ENCODE data around the gene H19.

The H19 gene

GRCh38 chr11:1982873-1983600 lies 14.6 kb downstream of the H19 start:
- DNase-seq = no peak

DNA sequence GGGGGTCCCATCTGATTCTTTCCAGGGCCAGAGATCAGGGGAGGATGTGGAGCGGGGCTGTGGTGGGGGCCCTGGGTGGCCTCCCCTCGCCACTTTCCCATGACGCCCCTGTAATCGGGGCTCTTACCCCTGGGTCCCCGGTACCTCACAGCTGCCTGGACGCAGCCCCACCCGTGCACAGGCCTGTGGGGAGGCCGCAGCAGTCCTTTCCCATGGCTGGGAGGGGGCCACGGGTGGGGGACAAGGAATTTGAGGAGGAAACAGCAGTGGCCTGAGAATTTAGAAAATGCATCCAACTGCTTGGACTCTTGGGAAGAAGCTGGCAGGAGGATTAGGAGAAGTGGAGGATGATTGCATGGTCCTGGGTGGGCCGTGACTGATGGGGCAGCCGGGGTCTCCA lies 18.0 kb downstream of the H19 start:
- no peak for DNase-seq

- no peak for DNase-seq
Observed at GRCh38 chr11:1978720-1979473, 18.7 kb downstream of the H19 start.

DNA sequence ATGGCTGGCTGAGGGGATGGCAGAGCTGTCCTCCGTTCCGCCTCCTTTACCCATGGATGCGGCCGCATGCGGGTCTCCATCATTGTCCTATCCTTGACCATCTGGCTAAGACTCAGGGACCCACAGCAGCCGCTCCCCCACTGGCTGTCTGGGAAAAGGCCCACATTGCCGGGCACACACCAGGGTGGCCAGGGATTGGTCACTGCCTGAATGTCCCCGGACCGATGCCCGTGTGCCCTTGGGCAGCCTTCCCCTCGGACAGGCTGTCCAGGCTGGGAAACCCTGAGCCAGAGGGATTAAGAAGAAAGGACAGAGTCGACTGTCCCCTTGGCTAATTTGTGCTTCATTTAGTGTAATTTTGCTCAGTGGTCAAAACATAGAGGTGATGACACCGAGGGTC lies 22.5 kb downstream of the H19 start:
- no peak for DNase-seq

DNA sequence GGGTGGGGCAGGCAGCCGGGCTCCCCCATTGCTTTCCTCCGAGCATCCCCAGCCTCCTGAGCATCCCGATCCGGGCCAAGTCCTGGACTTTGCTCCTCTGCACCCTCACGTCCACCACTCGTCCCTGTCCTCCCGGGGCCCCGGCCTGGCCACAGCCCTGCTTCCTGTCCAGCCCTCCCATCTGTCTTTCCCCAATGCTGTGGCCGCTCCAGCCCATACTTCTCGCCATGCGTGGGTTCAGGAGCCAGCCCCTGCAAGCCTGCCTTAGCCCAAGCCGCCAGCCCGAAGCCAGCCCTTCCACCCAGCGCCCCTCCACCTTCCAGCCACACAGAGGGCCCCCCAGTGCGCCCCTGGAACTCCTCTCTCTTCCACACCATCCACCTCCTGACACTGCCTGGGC lies 26.7 kb downstream of the H19 start:
- DNase-seq = no peak

DNA sequence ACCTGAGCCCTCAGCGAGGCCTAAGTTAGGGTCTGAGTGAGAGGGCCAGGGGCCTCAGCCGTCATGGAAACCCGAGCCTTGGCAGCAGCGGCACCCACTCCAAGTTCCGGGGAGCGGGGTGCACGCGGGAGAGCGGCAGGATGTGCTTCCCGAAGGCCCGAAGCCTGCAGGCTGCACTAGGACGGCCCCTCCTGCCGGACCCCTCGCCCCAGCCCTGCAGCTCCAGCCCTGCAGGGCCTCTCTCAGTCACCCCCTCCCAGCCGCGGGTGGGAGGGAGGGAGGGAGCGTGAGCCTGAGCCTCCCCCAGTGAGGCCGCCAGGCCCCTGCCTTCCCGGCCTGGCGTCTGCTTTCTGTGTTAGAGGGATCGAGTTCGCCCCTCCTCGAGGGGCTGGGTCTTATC lies 27.9 kb downstream of the H19 start:
- DNase-seq = no peak

DNA sequence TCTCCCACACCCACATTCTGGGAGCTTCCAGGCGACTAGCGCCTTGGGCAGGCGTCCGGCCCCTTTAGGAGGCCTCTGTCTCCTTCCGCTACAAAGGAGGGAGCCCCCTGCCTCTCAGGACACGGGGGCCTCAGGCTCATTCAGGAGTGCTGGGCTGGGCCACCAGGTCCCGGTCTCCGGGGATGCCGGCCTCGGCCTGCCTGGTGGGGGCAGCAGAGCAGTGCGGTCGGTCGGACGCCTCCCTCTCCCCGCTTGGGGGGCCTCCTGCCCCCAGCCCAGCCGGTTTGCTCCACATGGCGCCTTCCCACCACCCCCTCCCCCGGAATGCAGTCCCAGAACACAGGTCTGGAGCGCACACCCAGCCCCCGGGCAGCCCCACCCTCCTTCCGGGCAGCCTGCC lies 28.6 kb downstream of the H19 start:
- DNase-seq = no peak

GRCh38 chr11:1968454-1969002 lies 29.1 kb downstream of the H19 start:
- DNase-seq = no peak

- DNase-seq = no peak
Observed at GRCh38 chr11:1967641-1968225, 29.9 kb downstream of the H19 start.

DNA sequence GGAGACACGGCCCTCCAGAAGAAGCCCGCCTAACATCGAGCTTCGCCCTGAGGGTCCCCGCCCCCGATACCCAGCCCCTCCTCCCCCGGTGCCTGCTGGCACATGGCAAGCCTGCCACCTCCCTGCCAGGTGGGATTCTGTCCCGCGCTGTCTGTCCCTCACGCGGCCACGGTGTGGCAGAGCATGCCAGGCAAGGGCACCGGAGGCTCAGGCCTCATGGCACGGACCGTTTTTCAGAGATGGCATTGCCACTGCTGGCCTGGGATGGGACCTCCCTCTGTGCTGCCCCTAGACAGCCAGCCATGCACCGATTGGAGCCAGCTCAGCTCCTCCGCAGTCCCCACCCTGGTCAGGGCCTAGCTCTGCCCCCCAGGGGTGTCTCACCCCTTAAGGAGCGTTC lies 31.1 kb downstream of the H19 start:
- no peak for DNase-seq

- no peak for DNase-seq
Observed at GRCh38 chr11:1964955-1965354, 32.7 kb downstream of the H19 start.

DNA sequence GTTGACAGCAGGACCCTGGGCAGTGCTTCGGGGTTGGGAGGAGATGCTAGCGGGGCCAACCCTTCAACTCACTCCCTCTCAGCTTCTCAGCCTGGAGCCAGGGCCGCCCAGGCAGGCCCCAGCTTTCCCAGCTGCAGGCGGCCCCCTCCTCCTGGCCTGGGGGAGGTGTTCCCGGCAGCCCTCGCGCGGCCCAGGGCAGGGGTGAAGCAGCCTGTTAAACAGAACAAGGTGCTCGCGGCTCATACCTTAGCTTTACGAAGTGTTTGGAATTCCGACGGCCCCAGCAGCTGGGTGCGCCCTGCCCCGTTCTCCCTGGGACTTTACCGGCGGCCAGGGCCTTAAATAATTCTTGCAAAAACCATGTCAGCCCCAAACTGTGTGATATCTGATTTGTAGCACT lies 33.3 kb downstream of the H19 start:
- no peak for DNase-seq

GRCh38 chr11:1963864-1964263 lies 33.8 kb downstream of the H19 start:
- no peak for DNase-seq

DNA sequence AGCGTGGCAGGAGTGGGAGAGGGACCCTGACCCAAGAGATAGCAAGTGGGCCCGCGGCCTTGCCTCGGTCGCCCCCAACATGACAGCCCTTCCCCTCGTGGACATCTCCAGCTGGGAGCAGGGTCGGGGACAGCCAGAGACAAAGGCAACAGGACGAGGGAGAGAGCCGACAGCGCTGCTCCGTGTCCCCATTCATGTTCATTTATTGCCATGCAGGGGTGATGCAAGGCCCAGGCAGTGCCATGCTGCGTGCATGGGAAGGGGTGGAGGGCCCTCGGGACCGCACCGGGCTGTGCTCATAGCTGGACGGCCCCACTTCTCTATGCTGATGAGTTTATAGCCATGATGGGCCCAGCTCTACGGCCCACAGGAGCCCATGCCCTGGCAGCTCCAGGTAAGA lies 37.9 kb downstream of the H19 start:
- no peak for DNase-seq

DNA sequence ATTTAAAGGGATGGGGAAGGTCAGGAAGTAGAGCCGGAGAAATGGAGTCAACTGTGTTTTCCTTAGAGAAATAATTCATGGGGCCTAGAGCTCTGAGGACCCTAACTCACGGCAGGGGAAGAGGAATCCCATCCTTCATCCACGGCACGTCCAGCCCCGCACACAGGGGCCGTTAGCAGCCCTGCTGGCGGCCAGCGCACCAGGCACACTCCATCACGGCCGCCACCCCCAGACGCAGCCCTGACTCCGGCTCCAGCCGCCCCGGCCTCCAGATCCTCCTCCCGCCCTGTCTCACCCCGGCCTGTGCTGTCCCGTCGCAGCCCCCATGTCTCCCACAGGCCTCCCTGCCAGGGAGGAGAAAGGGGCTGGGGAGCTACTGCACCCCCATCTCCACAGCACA lies 39.3 kb downstream of the H19 start:
- no peak for DNase-seq

DNA sequence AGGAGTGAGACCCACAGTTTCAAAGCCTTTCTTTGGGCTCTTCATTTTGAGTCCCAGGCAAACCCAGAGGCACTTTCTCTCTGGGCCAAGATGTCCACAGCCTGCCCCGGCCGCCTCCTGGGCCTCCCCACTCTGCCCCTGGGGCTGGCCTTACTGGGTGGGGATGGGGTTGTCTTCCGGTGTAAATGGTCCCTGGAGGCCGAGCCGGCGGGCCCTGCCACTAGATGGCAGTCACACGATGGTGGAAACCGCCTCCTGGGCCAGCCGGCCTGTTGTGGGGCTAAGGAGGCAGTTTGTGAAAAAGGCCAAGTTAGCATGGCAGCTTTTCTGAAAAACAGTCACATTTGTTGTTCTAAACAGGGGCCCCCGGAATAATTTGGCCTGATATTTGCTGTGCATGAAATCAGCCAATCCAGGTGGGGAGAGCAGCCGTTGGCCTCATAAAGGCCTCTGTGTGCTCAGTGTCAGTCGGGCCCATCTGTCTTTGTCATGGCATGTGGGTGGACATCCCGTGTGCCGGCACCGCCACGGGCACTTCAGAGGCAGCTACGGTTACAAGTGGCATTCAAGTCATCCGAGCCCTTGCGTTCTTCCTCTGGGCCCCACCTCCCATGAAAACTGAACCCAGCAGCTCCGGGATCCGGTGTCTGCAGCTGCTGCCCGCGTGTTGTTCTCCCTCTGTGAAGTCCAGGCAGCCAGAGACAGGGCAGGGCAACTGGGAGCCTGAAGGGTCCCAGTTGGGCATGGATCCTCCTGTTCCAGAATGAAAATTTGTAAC lies 44.0 kb downstream of the H19 start:
- peak; percentile 13 for DNase-seq

GRCh38 chr11:1952806-1953482 lies 44.7 kb downstream of the H19 start:
- DNase-seq = no peak

DNA sequence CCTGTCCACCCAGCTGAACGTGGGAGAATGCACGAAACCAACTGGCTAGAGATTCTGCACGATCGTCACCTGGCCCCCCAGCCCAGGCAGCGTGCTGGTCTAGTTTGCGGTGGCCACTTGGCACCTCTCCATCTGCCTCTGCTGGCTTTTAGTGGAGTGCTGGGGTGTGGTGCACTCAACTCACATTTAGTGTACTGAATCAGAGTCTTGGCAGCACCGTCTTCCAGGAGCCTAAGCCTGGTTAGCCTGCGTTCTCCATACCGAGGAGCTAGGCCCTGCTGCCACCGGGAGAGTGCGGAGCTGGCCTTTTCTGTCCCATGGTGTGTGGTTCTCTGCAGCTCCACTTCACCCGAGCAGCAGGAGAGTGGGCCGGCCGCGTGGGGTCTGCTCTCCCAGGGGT lies 47.7 kb downstream of the H19 start:
- DNase-seq = no peak

DNA sequence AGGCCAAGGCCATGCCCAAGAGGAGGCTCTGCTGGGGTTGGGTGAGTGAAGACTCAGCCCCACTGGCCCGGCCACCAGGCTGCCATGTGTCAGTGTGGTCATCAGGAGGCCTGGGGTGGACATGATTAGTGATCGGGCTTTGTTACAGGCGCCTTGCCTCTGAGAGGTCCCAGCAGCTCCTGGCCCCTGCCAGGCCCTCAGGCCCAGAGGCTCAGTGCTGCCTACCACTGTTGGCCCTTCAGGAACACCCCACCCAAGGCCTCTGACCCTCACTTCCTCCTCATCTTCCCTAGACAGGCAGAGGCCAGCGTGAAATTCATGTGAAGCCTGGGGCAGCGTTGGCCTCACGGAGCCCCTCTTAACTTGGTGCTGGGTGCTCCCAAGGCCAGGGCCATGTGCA lies 48.3 kb downstream of the H19 start:
- no peak for DNase-seq

- DNase-seq = no peak
Observed at GRCh38 chr11:1948389-1948788, 49.3 kb downstream of the H19 start.

GRCh38 chr11:1947592-1948237 lies 49.9 kb downstream of the H19 start:
- DNase-seq = no peak
